ENCODE results near the gene KIAA0319L. TPM values are rescaled to one million over a fixed set of nuclear protein-coding genes. Genes with fewer than 3 reads are reported as not detected.

Gene KIAA0319L
- total and polyA plus RNA-seq, 2 experiments from 2014 or later, result 16.6 to 28.3 TPM

- DNase-seq, result peak; percentile 83
- H3K9ac ChIP-seq, result no peak overlapping the region
- no peak overlapping the region for H3K27ac ChIP-seq
- no peak overlapping the region for H2AFZ ChIP-seq
- in situ Hi-C loops (cut with MboI), result no loop called here
- H3K9me2 ChIP-seq (ENCODE audit: insufficient read depth), result no peaks in the 10 kb centered on the region
- WGBS, 2 experiments (ENCODE audit: low coverage in 1 of 2, low lambda C conversion rate in 2 of 2, missing lambda C conversion rate in 2 of 2), result 72 to 75% methylated on average over 4 of the region's 4 CpGs
- no peak overlapping the region for H3K4me3 ChIP-seq
- TF ChIP-seq EZH2phosphoT487 (IDR thresholded peaks at IDR 0.05; ENCODE audit: insufficient read depth, low read depth) (peak; percentile 51; the same call in 1 of the 2 replicates), EZH2 (IDR thresholded peaks at IDR 0.05; ENCODE audit: insufficient read depth, poor library complexity, severe bottlenecking) (no peak)
- H3K27me3 ChIP-seq (replicated peaks; ENCODE audit: insufficient read depth), result no peaks in the 10 kb centered on the region
- peaks cover 34% of the 10 kb centered on the region; the same call in 1 of the 2 replicates for H3K79me2 ChIP-seq (ENCODE audit: insufficient read depth)
- no peaks in the 10 kb centered on the region for H3K36me3 ChIP-seq (ENCODE audit: low read depth)
- peaks cover 25% of the 10 kb centered on the region; the same call in 1 of the 2 replicates for H3F3A ChIP-seq (ENCODE audit: insufficient read depth)
- no peaks in the 10 kb centered on the region for H3K9me3 ChIP-seq (ENCODE audit: low read depth)
- peaks cover 17% of the 10 kb centered on the region for H3K4me1 ChIP-seq (ENCODE audit: insufficient read depth)
- H3K4me2 ChIP-seq (ENCODE audit: unreplicated experiment), result peak overlapping the region; percentile 41
- H4K20me1 ChIP-seq (ENCODE audit: insufficient read depth), result peaks cover 29% of the 10 kb centered on the region; the same call in 1 of the 2 replicates
These were observed 51.0 kb downstream of the KIAA0319L start for GRCh38 chr1:35505911-35506798.

DNA sequence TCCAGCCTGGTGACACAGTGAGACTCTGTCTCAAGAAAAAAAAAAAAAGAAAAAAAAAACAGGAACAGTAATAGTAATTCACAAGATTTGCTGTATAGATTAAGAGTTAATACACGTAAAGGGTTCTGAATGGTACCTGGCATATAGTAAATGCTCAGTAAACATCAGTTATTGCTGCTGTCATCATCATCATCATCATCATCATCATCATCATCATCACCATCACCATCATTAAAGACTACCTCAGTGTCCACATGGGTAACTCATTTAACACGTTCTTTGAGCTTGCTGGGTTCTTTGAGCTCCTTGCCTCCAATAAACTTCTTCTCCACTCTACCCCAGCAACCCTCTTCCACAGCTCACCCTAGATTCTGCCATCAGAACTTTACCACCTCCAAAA is 55.0 kb downstream of the KIAA0319L start:
- Histone ChIP-seq H3K27me3 (replicated peaks; ENCODE audit: insufficient read depth) (no peaks in the 10 kb centered on the region), H4K20me1 (ENCODE audit: insufficient read depth) (peaks cover 13% of the 10 kb centered on the region; the same call in 1 of the 2 replicates), H3K4me3 (no peak overlapping the region), H3K4me2 (ENCODE audit: unreplicated experiment) (no peak overlapping the region), H3K4me1 (ENCODE audit: insufficient read depth) (peaks cover 17% of the 10 kb centered on the region), H3K9me3 (ENCODE audit: low read depth) (no peaks in the 10 kb centered on the region), H3K36me3 (ENCODE audit: low read depth) (no peaks in the 10 kb centered on the region), H3K9ac (no peak overlapping the region), H3F3A (ENCODE audit: insufficient read depth) (peaks cover 19% of the 10 kb centered on the region; the same call in 1 of the 2 replicates), H3K9me2 (ENCODE audit: insufficient read depth) (no peaks in the 10 kb centered on the region), H3K79me2 (ENCODE audit: insufficient read depth) (0 out of 2 replicates have a peak, but pooled peaks cover under 1% of the 10 kb centered on the region), H2AFZ (no peak overlapping the region), H3K27ac (no peak overlapping the region)
- 98% methylated on average over 2 of the region's 2 CpGs for WGBS, 2 experiments (ENCODE audit: low coverage in 1 of 2, low lambda C conversion rate in 2 of 2, missing lambda C conversion rate in 2 of 2)
- TF ChIP-seq EZH2 (IDR thresholded peaks at IDR 0.05; ENCODE audit: insufficient read depth, poor library complexity, severe bottlenecking) (no peak), EZH2phosphoT487 (IDR thresholded peaks at IDR 0.05; ENCODE audit: insufficient read depth, low read depth) (no peak)
- in situ Hi-C loops (cut with MboI), result no loop called here
- no peak for DNase-seq

GRCh38 chr1:35500439-35500838 is 56.8 kb downstream of the KIAA0319L start:
- Histone ChIP-seq H3F3A (ENCODE audit: insufficient read depth) (peaks cover 3% of the 10 kb centered on the region; the same call in 1 of the 2 replicates), H3K9me3 (ENCODE audit: low read depth) (no peaks in the 10 kb centered on the region), H3K9me2 (ENCODE audit: insufficient read depth) (no peaks in the 10 kb centered on the region), H4K20me1 (ENCODE audit: insufficient read depth) (peaks cover 7% of the 10 kb centered on the region; the same call in 1 of the 2 replicates), H3K79me2 (ENCODE audit: insufficient read depth) (no peaks in the 10 kb centered on the region), H3K27ac (no peak overlapping the region), H2AFZ (no peak overlapping the region), H3K36me3 (ENCODE audit: low read depth) (no peaks in the 10 kb centered on the region), H3K9ac (no peak overlapping the region), H3K4me3 (no peak overlapping the region), H3K4me2 (ENCODE audit: unreplicated experiment) (no peak overlapping the region), H3K27me3 (replicated peaks; ENCODE audit: insufficient read depth) (no peaks in the 10 kb centered on the region), H3K4me1 (ENCODE audit: insufficient read depth) (no peaks in the 10 kb centered on the region)
- TF ChIP-seq EZH2phosphoT487 (IDR thresholded peaks at IDR 0.05; ENCODE audit: insufficient read depth, low read depth) (no peak), EZH2 (IDR thresholded peaks at IDR 0.05; ENCODE audit: insufficient read depth, poor library complexity, severe bottlenecking) (no peak)
- no peak for DNase-seq
- 69 to 71% methylated on average over 2 of the region's 2 CpGs for WGBS, 2 experiments (ENCODE audit: low coverage in 1 of 2, low lambda C conversion rate in 2 of 2, missing lambda C conversion rate in 2 of 2)
- in situ Hi-C loops (cut with MboI), result no loop called here

DNA sequence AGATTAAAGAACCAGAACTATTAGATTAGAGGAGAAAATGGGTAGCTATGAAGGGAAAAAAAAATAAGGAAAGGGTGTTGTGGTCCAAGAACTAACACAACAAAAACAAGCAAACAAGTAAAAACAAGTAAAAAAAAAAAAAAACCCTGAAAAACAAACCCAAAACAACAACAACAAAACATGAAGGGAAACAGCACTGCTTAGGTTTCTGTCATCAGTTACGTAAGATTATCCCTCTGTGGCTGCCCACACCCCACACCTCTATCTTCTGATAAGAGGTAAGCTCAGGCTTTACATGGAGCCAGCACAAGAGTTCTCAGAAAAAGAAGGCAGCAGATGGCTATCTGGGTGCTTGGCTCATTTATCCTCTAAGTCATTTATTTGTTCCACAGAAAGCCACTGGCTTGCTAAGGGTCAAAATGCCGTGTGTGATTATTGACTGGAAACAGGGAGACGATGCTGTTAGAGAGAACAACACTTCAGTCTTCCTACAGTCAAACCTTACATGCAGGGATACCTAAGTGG is 57.5 kb downstream of the KIAA0319L start:
- Histone ChIP-seq H3K4me3 (no peak overlapping the region), H3K4me1 (ENCODE audit: insufficient read depth) (no peaks in the 10 kb centered on the region), H2AFZ (no peak overlapping the region), H3K27ac (no peak overlapping the region), H3F3A (ENCODE audit: insufficient read depth) (no peaks in the 10 kb centered on the region), H3K79me2 (ENCODE audit: insufficient read depth) (no peaks in the 10 kb centered on the region), H3K9me2 (ENCODE audit: insufficient read depth) (no peaks in the 10 kb centered on the region), H3K27me3 (replicated peaks; ENCODE audit: insufficient read depth) (no peaks in the 10 kb centered on the region), H3K36me3 (ENCODE audit: low read depth) (no peaks in the 10 kb centered on the region), H3K9me3 (ENCODE audit: low read depth) (no peaks in the 10 kb centered on the region), H4K20me1 (ENCODE audit: insufficient read depth) (peaks cover 4% of the 10 kb centered on the region; the same call in 1 of the 2 replicates), H3K4me2 (ENCODE audit: unreplicated experiment) (no peak overlapping the region), H3K9ac (no peak overlapping the region)
- 86 to 88% methylated on average over 3 of the region's 3 CpGs for WGBS, 2 experiments (ENCODE audit: low coverage in 1 of 2, low lambda C conversion rate in 2 of 2, missing lambda C conversion rate in 2 of 2)
- in situ Hi-C loops (cut with MboI), result no loop called here
- DNase-seq, result no peak
- TF ChIP-seq EZH2phosphoT487 (IDR thresholded peaks at IDR 0.05; ENCODE audit: insufficient read depth, low read depth), result no peak
- TF ChIP-seq EZH2 (IDR thresholded peaks at IDR 0.05; ENCODE audit: insufficient read depth, poor library complexity, severe bottlenecking), result no peak
